Measurements from ENCODE around the gene SCGB3A1. TPM values are rescaled to one million over a fixed set of nuclear protein-coding genes. Genes with fewer than 3 reads are reported as not detected.

Gene SCGB3A1
- total and polyA plus RNA-seq, 2 of the 4 experiments (the other 2 are of a cell fraction): not detected

- Histone ChIP-seq H2AFZ (replicated peaks; ENCODE audit: low read length, poor library complexity) (no peak overlapping the region), H2BK5ac (ENCODE audit: low read depth, low read length, poor library complexity, severe bottlenecking) (no peak overlapping the region), H3K9me1 (ENCODE audit: insufficient read depth, low read length) (no peaks in the 10 kb centered on the region), H3K27ac (ENCODE audit: insufficient read depth, low read length) (no peak overlapping the region), H3K18ac (ENCODE audit: low read depth, low read length) (no peak overlapping the region), H3K4me1 (ENCODE audit: control insufficient read depth, insufficient read depth, low read length) (no peaks in the 10 kb centered on the region), H2AK9ac (replicated peaks; ENCODE audit: low read depth, low read length, poor library complexity) (no peak overlapping the region), H3K56ac (ENCODE audit: extremely low read depth, insufficient read depth, low read length) (no peak overlapping the region), H3K4ac (ENCODE audit: low read depth, low read length) (no peak overlapping the region), H3K9me3 (ENCODE audit: control insufficient read depth, insufficient read depth, low read length) (no peaks in the 10 kb centered on the region), H3K27me3 (ENCODE audit: control insufficient read depth, insufficient read depth, low read length) (peaks cover 6% of the 10 kb centered on the region; the same call in 1 of the 2 replicates), H2BK20ac (ENCODE audit: low read depth, low read length) (no peak overlapping the region), H3K9ac (ENCODE audit: low read depth, low read length) (no peak overlapping the region), H2AK5ac (ENCODE audit: low read depth, low read length) (no peak overlapping the region), H2BK15ac (ENCODE audit: low read depth, low read length) (no peak overlapping the region), H4K91ac (ENCODE audit: insufficient read depth, low read depth, low read length) (no peak overlapping the region), H4K20me1 (ENCODE audit: insufficient read depth, low read length) (no peaks in the 10 kb centered on the region), H3K4me3 (ENCODE audit: insufficient read depth, low read depth, low read length) (no peak overlapping the region), H3K36me3 (ENCODE audit: control insufficient read depth, insufficient read depth, low read length) (no peaks in the 10 kb centered on the region), H3K4me2 (ENCODE audit: low read depth, low read length) (no peak overlapping the region), H3K23ac (ENCODE audit: low read depth, low read length) (no peak overlapping the region), H3K79me1 (ENCODE audit: low read depth in 1 of 2, low read length in 2 of 2) (no peaks in the 10 kb centered on the region), H4K5ac (ENCODE audit: low read depth, low read length) (no peak overlapping the region), H3K14ac (replicated peaks; ENCODE audit: low read depth, low read length) (no peak overlapping the region), H4K8ac (ENCODE audit: low read depth in 2 of 2, low read length in 2 of 2) (no peak overlapping the region), H2BK120ac (ENCODE audit: low read depth, low read length) (no peak overlapping the region)
- no TSS peak for BruUV-seq (replicated peaks)
- 56% methylated on average over 7 of the region's 19 CpGs; no CpG with 5 or more reads in 1 of the 2 experiments for WGBS, 2 experiments (ENCODE audit: extremely low coverage in 2 of 2, insufficient read length in 1 of 2)
- ATAC-seq (ENCODE audit: low read depth) (no peak), DNase-seq (no peak)
- dilution Hi-C loops (cut with HindIII; ENCODE audit: low sequenced_read_pairs, unreplicated experiment) (no loop called here), in situ Hi-C loops (cut with MboI; ENCODE audit: low sequenced_read_pairs) (no loop called here), intact Hi-C loops (cut with micrococcal nuclease) (no loop called here)
- ChIA-PET CTCF (no interaction called here), POLR2A (ENCODE audit: unreplicated experiment) (no interaction called here)
- no peak for TF ChIP-seq RCOR1 (IDR thresholded peaks at IDR 0.05; ENCODE audit: insufficient replicate concordance, low read length)
- no peak for TF ChIP-seq SMC3 (IDR thresholded peaks at IDR 0.05; ENCODE audit: low read depth, low read length)
- TF ChIP-seq POLR2A (IDR thresholded peaks at IDR 0.05; ENCODE audit: low read depth, low read length): no peak
- no peak for TF ChIP-seq BHLHE40 (IDR thresholded peaks at IDR 0.05; ENCODE audit: low read depth, low read length)
- TF ChIP-seq MAZ (IDR thresholded peaks at IDR 0.05; ENCODE audit: borderline replicate concordance, low read depth, low read length): no peak
- no peak for TF ChIP-seq MXI1 (IDR thresholded peaks at IDR 0.05; ENCODE audit: borderline replicate concordance, low read depth, low read length)
- TF ChIP-seq MAFK (IDR thresholded peaks at IDR 0.05; ENCODE audit: low read depth, low read length): no peak
- no peak for TF ChIP-seq FOS (IDR thresholded peaks at IDR 0.05; ENCODE audit: low read depth, low read length)
- TF ChIP-seq USF2 (IDR thresholded peaks at IDR 0.05; ENCODE audit: low read depth, low read length): no peak
- TF ChIP-seq CHD1 (IDR thresholded peaks at IDR 0.05; ENCODE audit: low read depth, low read length): no peak
Measured at GRCh38 chr5:180613188-180613813, 22.0 kb upstream of the SCGB3A1 start.
